Tibial artery (tissue), 4 donors: ENCODE data around the gene RUNX2.
A peak's percentile ranks its signal among the peaks of the same experiment; 100 is the strongest.

Experiments used
- DNase-seq, 2 donors: peaks; one replicate each; pipeline ENCODE4 v3.0.0-alpha.2; 2019
- H3K27ac ChIP-seq, 2 donors: fragments of 200-600 bp; sonication (generic) in 1 of 2; 1 replicate in 1 of 2; 2 replicates in 1 of 2; pipeline ENCODE4 v1.5.1; 2018 to 2019; ENCODE audit warnings: mild to moderate bottlenecking in 1 of 2
- H3K27me3 ChIP-seq, 2 donors: fragments of 200-600 bp; sonication (generic) in 1 of 2; one replicate each; pipeline versions ENCODE4 v1.5.1 to v1.6.0; 2016 to 2019
- H3K36me3 ChIP-seq, 3 donors: fragments of 200-600 bp; sonication (generic) in 2 of 3; one replicate each; pipeline ENCODE4 v1.5.1; 2016 to 2019; ENCODE audit warnings: mild to moderate bottlenecking in 2 of 3
- H3K4me1 ChIP-seq, 4 donors: fragments of 200-600 bp; sonication (generic) in 2 of 4; 1 replicate in 3 of 4; 2 replicates in 1 of 4; pipeline ENCODE4 v1.5.1; 2016 to 2019
- H3K4me3 ChIP-seq, 2 donors: fragments of 200-600 bp; sonication (generic) in 1 of 2; 1 replicate in 1 of 2; 2 replicates in 1 of 2; pipeline ENCODE4 v1.5.1; 2018 to 2019; ENCODE audit warnings: mild to moderate bottlenecking in 2 of 2
- H3K9me3 ChIP-seq, 3 donors: fragments of 200-600 bp; sonication (generic) in 1 of 3; one replicate each; pipeline ENCODE4 v1.5.1; 2016 to 2019
- intact Hi-C: fragments of 100-400 bp; cut with DNase I; formaldehyde crosslinking; loops from one replicate; pipeline ENCODE4 v1.15.0; 2023; ENCODE audit warnings: low total_unique reads
- TF ChIP-seq, protein P1 (sequence below), 2 experiments: fragments of 200-600 bp in 1 of 2; fragments of 450-650 bp in 1 of 2; IDR thresholded peaks; one replicate each; pipeline ENCODE4 v1.5.1; 2017 to 2019; ENCODE audit warnings: antibody characterized with exemption in 2 of 2, mild to moderate bottlenecking in 1 of 2, moderate library complexity in 1 of 2

The RUNX2 gene

DNA sequence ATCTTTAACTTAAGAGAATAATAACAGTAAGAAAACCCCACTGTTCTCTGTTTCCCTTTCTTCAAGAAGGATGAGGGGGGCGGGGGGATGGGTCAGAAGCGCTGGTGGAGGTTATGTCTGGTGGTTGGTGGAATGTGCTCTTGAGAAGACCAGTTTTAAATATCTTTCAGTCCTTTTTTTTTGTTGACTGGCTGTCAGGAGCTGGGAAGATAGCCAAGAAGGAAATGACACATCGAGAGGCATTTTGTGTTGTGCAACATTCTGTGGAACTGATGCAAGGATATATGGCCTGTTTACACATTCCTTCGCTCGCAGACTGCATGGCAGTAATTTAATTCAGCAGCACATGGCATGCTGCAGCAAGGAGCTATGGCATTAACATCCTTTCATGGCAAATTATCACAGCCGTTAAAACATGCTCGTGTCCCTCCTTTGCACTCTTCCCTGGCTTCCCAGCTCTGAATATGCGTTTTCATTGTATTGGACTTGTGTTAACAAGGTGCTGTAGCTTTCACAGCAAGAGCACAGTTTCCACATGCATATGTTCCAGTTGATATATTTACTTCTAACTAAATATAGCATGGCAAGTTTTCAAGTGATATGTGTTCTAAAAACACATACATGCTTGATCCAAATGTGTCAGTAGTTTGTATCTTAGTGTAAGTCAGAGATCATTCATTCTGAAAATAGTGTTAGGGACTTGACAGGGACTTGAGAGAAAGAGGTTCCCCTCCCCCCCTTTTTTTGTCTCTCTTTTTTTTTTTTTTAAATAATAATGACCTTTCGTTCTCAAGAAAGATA, 117.8 kb downstream of the RUNX2 start:
- Histone ChIP-seq H3K27me3 (no peaks in the 10 kb centered on the region), H3K36me3 (no peaks in the 10 kb centered on the region), H3K27ac (peak overlapping the region; percentile 63 to 72), H3K4me3 (peak overlapping the region in 1 of 2 donors; percentile 12), H3K9me3 (no peaks in the 10 kb centered on the region), H3K4me1 (peaks cover 0 to 27% (median 20%) of the 10 kb centered on the region in 4 donors)
- TF ChIP-seq, protein P1, sequence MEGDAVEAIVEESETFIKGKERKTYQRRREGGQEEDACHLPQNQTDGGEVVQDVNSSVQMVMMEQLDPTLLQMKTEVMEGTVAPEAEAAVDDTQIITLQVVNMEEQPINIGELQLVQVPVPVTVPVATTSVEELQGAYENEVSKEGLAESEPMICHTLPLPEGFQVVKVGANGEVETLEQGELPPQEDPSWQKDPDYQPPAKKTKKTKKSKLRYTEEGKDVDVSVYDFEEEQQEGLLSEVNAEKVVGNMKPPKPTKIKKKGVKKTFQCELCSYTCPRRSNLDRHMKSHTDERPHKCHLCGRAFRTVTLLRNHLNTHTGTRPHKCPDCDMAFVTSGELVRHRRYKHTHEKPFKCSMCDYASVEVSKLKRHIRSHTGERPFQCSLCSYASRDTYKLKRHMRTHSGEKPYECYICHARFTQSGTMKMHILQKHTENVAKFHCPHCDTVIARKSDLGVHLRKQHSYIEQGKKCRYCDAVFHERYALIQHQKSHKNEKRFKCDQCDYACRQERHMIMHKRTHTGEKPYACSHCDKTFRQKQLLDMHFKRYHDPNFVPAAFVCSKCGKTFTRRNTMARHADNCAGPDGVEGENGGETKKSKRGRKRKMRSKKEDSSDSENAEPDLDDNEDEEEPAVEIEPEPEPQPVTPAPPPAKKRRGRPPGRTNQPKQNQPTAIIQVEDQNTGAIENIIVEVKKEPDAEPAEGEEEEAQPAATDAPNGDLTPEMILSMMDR (IDR thresholded peaks at IDR 0.05) = no peak
- DNase-seq = peak; percentile 80 to 85
- intact Hi-C loops = no loop called here

DNA sequence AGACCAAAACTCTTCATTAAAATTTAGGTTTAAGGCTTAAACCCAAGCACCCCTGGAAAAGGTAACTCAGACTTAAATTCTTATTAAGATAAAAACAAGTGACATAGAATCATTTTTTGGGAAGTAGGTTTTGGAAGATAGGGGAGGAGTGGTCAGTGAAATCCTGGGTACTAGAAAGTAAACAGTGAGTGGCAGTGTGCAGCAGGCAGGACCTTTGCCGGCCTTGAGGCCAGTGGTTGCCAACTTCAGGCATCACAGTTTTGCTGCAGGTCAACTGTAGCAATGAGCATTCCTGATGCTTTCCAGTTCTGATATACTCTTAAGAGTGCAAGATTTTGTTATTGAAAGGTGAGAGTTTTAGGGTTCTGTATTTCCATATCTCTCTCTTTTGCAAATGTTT, 118.9 kb downstream of the RUNX2 start:
- Histone ChIP-seq H3K27ac (peak overlapping the region in 1 of 2 donors; percentile 11), H3K4me1 (peaks cover 0 to 27% (median 20%) of the 10 kb centered on the region in 4 donors), H3K9me3 (no peaks in the 10 kb centered on the region), H3K36me3 (no peaks in the 10 kb centered on the region), H3K4me3 (no peak overlapping the region), H3K27me3 (no peaks in the 10 kb centered on the region)
- no peak for DNase-seq
- TF ChIP-seq, protein P1 (IDR thresholded peaks at IDR 0.05) = no peak
- intact Hi-C loops = no loop called here

GRCh38 chr6:45447716-45448115, 119.6 kb downstream of the RUNX2 start:
- Histone ChIP-seq H3K9me3 (no peaks in the 10 kb centered on the region), H3K27ac (no peak overlapping the region), H3K27me3 (no peaks in the 10 kb centered on the region), H3K4me3 (no peak overlapping the region), H3K36me3 (no peaks in the 10 kb centered on the region), H3K4me1 (peaks cover 0 to 27% (median 20%) of the 10 kb centered on the region in 4 donors)
- intact Hi-C loops = no loop called here
- TF ChIP-seq, protein P1 (IDR thresholded peaks at IDR 0.05) = no peak
- no peak for DNase-seq

- H3K36me3 ChIP-seq = no peaks in the 10 kb centered on the region
- no peaks in the 10 kb centered on the region for H3K27me3 ChIP-seq
- intact Hi-C loops = no loop called here
- H3K4me3 ChIP-seq = no peak overlapping the region
- TF ChIP-seq, protein P1 (IDR thresholded peaks at IDR 0.05) = no peak
- H3K4me1 ChIP-seq = peaks cover 0 to 27% (median 20%) of the 10 kb centered on the region in 4 donors
- H3K27ac ChIP-seq = no peak overlapping the region
- DNase-seq = no peak
- H3K9me3 ChIP-seq = no peaks in the 10 kb centered on the region
Observed at GRCh38 chr6:45448417-45449389, 120.6 kb downstream of the RUNX2 start.

DNA sequence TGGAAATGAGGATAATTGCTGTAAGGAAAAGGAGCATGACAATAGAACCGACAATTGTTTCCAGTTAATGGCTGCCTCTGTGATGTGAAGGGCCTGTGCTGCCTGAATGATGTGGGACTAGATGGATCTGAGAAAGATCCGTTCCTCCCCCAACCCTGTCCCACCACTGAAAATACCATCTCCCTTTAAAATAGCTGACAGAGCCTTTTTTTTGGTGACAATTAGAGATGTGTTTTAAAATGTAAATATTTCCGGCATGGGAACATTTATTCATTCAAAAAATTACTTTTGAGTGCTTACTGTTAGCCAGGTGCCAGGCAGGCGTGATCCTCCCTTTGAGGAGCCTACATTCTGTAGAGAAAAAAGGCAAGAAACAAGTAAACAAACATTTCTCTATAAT, 122.0 kb downstream of the RUNX2 start:
- Histone ChIP-seq H3K27me3 (no peaks in the 10 kb centered on the region), H3K4me1 (peaks cover 0 to 21% (median 15%) of the 10 kb centered on the region in 4 donors), H3K27ac (no peak overlapping the region), H3K4me3 (no peak overlapping the region), H3K9me3 (no peaks in the 10 kb centered on the region), H3K36me3 (no peaks in the 10 kb centered on the region)
- DNase-seq = no peak
- intact Hi-C loops = no loop called here
- TF ChIP-seq, protein P1 (IDR thresholded peaks at IDR 0.05) = no peak
